ENCODE data around the gene KCNG1.

DNA sequence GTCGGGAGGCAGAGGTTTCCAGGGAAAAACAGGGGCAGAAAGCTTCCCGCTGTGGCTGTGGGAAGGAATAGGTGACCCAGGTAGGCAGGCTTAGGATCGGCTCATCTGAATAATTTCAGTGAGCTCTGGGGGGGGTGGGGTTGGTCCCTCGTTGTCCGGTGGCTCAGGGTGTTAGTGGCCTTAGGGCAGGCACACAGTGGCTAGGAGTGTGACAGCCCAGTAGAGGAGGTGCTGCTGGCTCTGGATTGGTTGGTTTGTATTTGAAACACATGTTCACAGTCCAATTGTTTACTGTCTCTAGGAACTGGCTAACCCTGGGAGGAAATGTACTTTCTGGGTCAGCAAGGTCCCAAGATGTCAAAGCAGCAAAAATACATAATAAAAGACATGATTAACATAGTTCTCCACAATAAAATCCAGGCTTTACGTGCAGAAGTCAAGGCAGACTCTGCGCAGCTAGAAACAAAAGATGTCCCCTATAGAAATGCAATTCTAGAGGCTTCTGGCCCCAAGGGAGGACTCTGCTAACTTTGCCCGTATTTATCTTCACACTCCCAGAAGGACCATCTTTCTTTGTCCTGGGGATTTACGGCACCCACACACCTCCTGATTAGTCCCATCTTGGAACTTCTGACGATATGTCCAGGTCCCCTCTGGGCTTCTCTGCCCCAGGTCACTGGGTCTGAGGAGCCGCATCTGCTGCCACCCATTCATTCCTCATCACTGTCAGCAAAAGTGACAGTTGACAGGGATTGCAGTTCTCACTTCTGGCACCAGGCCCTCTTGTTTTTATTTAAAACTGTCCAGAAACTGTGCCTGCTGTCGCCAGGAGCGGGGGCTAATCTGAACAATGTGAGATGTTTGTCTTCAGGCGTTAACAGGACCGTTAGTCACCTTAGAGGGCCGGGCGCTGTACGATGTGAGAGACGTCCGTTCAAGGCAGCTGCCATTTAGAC lies 45.6 kb downstream of the KCNG1 start:
- TF ChIP-seq, protein P1, sequence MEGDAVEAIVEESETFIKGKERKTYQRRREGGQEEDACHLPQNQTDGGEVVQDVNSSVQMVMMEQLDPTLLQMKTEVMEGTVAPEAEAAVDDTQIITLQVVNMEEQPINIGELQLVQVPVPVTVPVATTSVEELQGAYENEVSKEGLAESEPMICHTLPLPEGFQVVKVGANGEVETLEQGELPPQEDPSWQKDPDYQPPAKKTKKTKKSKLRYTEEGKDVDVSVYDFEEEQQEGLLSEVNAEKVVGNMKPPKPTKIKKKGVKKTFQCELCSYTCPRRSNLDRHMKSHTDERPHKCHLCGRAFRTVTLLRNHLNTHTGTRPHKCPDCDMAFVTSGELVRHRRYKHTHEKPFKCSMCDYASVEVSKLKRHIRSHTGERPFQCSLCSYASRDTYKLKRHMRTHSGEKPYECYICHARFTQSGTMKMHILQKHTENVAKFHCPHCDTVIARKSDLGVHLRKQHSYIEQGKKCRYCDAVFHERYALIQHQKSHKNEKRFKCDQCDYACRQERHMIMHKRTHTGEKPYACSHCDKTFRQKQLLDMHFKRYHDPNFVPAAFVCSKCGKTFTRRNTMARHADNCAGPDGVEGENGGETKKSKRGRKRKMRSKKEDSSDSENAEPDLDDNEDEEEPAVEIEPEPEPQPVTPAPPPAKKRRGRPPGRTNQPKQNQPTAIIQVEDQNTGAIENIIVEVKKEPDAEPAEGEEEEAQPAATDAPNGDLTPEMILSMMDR (IDR thresholded peaks at IDR 0.05) = no peak
- TF ChIP-seq EZH2 (IDR thresholded peaks at IDR 0.05; ENCODE audit: borderline replicate concordance, insufficient read depth, low read depth, low read length, poor library complexity, severe bottlenecking) = no peak
